Chondrocyte (in vitro differentiated cells): ENCODE data around the gene OCRL. TPM values are rescaled to one million over a fixed set of nuclear protein-coding genes. Genes with fewer than 3 reads are reported as not detected.

Source experiments
- DNase-seq: peaks from one replicate; pipeline ENCODE4 v3.0.0; 2021; ENCODE audit warnings: mixed read lengths, low spot score
- H3K27ac Mint-ChIP-seq: one replicate; pipeline ENCODE4 v1.8.0; 2021; ENCODE audit warnings: mild to moderate bottlenecking, moderate library complexity, mixed read lengths; ENCODE audit not compliant: unreplicated experiment
- H3K27me3 Mint-ChIP-seq: 2 replicates; pipeline ENCODE4 v1.8.0; 2021; ENCODE audit warnings: low read depth, mixed read lengths
- H3K36me3 Mint-ChIP-seq: 2 replicates; pipeline ENCODE4 v1.8.0; 2021; ENCODE audit warnings: low read depth, mixed read lengths
- H3K4me1 Mint-ChIP-seq: 2 replicates; pipeline ENCODE4 v1.8.0; 2021; ENCODE audit warnings: low read depth, mild to moderate bottlenecking, mixed read lengths
- H3K4me3 Mint-ChIP-seq: one replicate; pipeline ENCODE4 v1.8.0; 2021; ENCODE audit warnings: mild to moderate bottlenecking, moderate library complexity, mixed read lengths; ENCODE audit not compliant: unreplicated experiment
- H3K9me3 Mint-ChIP-seq: 2 replicates; pipeline ENCODE4 v1.8.0; 2021; ENCODE audit warnings: low read depth, mixed read lengths
- total RNA-seq: library from RNA; stranded (reverse); gene quantifications from 3 replicates; pipeline ENCODE4 v1.2.1, GENCODE V29; 2021
- TF ChIP-seq, protein P1 (sequence below): fragments of 200-600 bp; sonication (generic); IDR thresholded peaks from 2 replicates; pipeline ENCODE4 v1.5.0; 2021; ENCODE audit warnings: antibody characterized with exemption, mild to moderate bottlenecking, moderate library complexity

Gene OCRL
- total RNA-seq, 1 donor from 2014 or later: 58.9 TPM

DNA sequence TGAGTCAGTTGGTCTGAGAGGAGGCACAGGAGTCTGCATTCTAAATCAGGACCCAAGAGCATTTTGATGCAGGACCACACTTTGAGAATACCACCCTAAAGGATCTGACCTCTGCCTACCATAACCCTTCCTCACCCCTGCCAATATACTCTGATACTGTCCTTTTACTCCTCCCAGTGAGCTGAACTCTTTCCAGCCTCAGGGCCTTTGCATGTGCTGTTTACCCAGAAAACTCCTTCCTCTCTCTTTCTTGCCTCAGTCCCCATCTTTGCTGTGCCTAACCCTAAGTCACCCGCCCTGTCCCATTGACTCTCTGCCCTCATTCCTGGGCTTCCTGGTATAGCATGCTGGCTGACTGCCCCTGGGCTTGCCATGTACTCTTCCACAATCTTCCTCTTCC is 54.7 kb downstream of the OCRL start:
- Mint-ChIP-seq H3K27me3 (no peaks in the 10 kb centered on the region), H3K4me3 (no peak overlapping the region), H3K36me3 (peaks cover 16% of the 10 kb centered on the region), H3K4me1 (peaks cover 8% of the 10 kb centered on the region), H3K27ac (no peak overlapping the region), H3K9me3 (no peaks in the 10 kb centered on the region)
- TF ChIP-seq, protein P1, sequence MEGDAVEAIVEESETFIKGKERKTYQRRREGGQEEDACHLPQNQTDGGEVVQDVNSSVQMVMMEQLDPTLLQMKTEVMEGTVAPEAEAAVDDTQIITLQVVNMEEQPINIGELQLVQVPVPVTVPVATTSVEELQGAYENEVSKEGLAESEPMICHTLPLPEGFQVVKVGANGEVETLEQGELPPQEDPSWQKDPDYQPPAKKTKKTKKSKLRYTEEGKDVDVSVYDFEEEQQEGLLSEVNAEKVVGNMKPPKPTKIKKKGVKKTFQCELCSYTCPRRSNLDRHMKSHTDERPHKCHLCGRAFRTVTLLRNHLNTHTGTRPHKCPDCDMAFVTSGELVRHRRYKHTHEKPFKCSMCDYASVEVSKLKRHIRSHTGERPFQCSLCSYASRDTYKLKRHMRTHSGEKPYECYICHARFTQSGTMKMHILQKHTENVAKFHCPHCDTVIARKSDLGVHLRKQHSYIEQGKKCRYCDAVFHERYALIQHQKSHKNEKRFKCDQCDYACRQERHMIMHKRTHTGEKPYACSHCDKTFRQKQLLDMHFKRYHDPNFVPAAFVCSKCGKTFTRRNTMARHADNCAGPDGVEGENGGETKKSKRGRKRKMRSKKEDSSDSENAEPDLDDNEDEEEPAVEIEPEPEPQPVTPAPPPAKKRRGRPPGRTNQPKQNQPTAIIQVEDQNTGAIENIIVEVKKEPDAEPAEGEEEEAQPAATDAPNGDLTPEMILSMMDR: no peak
- no peak for DNase-seq

DNA sequence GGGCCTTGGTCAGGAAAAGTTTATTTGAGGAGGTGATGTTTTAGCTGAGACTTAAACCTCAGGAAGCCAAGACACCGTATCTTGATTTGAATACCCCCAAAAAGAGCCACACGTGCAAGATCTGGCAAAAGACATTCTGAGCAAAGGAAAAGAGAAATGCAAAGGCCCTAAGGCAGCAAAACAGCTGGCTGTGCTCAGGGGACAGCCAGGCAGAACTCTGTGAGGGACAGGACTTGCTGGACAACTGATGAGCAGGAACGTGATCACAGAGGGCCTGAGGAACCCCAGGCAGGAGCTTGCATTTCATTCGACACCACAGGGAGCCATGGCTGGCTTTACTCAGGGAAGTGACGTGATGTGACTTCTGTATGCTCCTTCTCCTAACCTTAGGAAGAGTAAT is 56.0 kb downstream of the OCRL start:
- Mint-ChIP-seq H3K4me3 (no peak overlapping the region), H3K27ac (no peak overlapping the region), H3K27me3 (no peaks in the 10 kb centered on the region), H3K4me1 (peaks cover 10% of the 10 kb centered on the region), H3K9me3 (no peaks in the 10 kb centered on the region), H3K36me3 (peaks cover 7% of the 10 kb centered on the region)
- DNase-seq: no peak
- TF ChIP-seq, protein P1: no peak

DNA sequence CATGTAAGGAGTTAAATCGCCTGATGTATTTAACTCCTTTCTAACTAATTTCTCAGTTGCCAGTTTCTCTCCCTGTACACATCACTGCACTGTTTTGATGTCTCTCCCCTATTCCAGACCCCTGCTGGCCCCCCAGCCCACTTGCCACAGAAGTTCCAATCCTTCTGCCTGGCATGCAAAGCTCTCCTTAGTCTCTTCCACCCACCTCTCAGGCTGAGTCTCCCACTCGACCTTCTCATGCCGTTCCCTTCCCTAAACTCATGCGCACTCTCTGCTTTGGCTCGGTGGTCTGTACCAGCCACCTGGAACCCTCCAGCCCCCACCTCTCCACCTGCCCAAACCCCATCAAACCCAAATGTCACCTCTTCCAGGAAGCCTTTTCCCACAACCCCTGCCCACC is 57.8 kb downstream of the OCRL start:
- Mint-ChIP-seq H3K4me3 (no peak overlapping the region), H3K27me3 (no peaks in the 10 kb centered on the region), H3K4me1 (peaks cover 12% of the 10 kb centered on the region), H3K27ac (no peak overlapping the region), H3K9me3 (no peaks in the 10 kb centered on the region), H3K36me3 (peaks cover 8% of the 10 kb centered on the region)
- TF ChIP-seq, protein P1: no peak
- DNase-seq: no peak

- Mint-ChIP-seq H3K27ac (no peak overlapping the region), H3K4me3 (no peak overlapping the region), H3K36me3 (peaks cover 8% of the 10 kb centered on the region), H3K9me3 (no peaks in the 10 kb centered on the region), H3K4me1 (peaks cover 16% of the 10 kb centered on the region), H3K27me3 (no peaks in the 10 kb centered on the region)
- no peak for DNase-seq
- TF ChIP-seq, protein P1: no peak
Measured at GRCh38 chrX:129599499-129599898, 59.4 kb downstream of the OCRL start.

DNA sequence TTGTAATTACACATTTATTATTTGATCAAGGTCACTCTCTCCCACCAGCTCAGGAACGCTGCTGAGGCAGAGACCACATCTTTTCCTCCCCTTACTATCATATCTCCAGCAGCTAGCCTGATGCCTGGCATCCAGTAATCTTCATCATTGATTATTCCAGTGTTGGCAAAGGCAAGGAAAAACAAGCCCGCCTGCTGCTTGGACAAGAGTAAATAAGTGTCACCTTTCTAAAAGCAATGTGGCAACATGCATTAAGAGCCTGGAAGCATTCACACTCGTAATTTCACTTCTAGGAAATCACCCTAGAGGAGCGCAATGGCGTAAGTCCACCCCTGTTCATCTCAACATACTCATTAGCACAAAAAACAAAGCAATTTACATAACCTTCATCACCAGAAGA is 59.9 kb downstream of the OCRL start:
- H3K36me3 Mint-ChIP-seq: peaks cover 8% of the 10 kb centered on the region
- H3K4me1 Mint-ChIP-seq: peaks cover 16% of the 10 kb centered on the region
- no peak for DNase-seq
- H3K27me3 Mint-ChIP-seq: no peaks in the 10 kb centered on the region
- H3K27ac Mint-ChIP-seq: no peak overlapping the region
- H3K4me3 Mint-ChIP-seq: no peak overlapping the region
- TF ChIP-seq, protein P1: no peak
- no peaks in the 10 kb centered on the region for H3K9me3 Mint-ChIP-seq
